GM19324 (cell line): ENCODE data around the gene ARX.

ENCODE experiments used
- ATAC-seq: cut with Tn5 transposase; IDR thresholded peaks from one replicate; pipeline ENCODE4 v1.9.1; 2021; ENCODE audit warnings: mild to moderate bottlenecking, moderate library complexity; ENCODE audit not compliant: unreplicated experiment, low FRiP score

Gene ARX

DNA sequence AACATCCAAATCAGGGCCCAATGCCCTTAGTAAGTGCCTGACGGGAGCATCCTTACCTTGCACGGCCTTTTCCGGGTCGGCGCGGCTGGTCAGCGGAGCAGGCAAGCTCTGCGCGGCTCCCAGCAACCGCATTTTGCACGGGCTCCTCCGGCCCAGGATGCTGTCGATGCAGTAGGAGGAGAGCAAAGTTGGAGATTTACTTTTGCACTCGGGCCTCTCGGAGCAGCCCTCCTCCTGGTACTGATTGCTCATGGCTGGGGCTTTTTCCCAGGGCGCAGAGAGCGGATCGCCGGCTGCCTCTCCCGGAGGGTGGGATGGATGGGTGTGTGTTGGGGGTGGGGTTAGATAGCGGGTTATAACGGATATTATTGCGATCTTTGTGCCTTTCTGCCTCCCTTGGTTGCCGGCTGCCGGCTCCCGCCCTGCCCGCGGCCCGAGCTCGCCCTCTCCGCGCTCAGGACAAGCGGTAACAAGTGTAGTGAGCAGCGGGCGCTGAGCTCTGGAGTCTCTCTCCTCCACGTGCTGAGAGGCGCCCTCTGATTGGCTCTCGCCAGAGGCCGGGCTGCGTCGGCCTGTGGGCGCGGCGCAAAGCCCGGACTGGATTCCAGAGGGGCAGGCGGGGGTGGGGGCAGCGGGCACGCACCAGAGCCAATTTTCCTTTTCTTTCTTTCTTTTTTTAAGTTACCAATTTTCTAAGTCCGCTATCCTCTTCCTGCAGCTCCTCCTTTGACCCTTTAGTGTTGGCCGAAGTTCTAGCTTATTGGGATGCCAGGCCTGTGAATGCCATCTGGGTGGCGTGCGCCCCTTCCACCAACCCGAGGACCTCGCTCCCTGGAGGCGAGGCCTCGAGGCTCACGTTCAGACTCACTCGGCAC lies at the start of gene ARX:
ARX (minus strand) TSS at position 480 of the 875 bp plus-strand sequence; CDS start at position 252, 228 bp downstream.
- no peak for ATAC-seq

DNA sequence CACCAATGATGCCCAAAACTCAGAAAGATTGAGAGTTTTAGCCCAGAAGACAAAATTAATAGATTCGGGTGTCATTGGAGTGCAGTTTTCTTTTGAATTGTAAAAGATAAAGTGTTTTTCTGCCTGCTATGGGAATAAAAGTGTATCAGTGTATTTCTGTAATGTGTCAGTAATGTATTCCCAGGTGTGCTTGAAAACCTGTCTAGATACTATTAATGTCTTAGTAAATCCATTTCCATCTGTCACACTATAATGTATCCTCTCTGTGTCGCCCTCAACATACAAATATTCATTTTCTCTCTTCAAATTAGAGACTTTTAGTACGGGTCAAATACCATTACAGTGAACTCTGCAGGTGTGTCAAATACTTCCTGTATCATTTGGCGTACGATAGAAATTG lies 43.5 kb upstream of the ARX start:
- no peak for ATAC-seq

DNA sequence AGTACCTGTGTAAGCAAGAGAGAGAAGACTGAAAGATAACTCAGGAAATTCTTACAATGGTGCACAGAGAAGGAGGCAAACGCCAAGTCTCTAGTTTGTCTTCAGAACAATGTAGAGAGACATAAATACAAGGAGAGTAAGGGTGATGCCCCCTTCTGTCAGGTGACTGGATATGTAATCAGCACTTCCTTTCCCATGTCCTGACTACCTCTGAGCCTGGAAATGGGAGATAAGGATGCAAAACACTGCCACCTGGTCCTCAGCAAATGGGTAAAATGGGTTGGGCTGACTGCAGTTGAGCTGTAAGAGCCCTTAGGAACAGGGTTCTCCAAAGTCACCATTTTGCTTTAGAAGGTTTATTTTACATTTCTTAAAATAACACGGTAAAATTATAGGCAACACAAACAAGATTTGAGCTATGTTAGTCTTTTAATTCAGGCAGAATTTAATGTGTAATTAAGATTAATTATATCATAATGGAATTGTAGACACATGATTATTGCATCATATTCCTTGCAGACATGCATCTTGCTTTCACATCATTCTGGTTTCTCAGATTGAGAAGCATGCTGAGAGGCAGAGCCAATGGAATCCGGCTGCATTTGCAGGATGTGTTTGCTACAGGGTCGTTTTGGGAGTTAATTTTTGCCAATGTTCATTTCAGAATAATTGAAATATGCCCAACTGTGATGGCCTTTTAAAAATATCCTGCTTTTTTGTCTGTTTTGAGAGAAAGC lies 37.2 kb upstream of the ARX start:
- no peak for ATAC-seq

DNA sequence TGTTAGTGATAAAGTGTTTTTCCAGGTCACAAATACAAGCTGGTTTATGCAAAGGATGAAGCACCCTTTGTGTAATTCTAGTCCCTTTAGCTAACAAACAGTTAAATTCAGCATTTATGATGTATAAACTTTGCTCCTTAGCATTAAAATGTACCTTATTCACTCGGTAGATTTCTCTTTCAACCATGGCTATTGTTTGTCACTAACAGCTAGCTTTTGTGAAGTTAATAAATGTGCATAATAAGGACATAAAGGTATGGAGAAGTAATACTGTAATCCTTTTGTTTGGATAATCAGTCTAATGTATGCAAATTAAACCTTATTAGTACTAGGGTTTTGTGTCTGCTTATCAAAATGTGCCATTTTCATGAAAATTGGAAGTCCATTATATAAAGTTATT lies 34.2 kb upstream of the ARX start:
- ATAC-seq: no peak

DNA sequence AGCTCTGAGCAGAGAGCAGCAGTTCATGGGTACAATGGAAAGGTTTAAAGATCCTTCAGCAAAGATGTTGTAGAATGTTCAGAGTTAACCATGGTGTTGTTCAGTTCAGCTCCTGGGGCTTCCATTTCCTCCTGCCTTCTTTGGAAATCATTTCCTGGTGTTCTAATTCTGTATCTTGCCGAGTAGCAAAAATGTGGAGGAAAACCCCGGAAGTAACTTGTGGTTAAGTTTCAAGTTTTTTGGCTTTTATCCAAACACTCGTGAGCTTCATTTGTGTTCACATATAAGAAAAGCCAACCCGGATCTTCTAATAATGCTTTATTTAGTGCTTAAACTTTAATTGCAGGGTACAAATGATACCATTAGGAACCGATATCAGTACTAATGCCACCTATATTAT lies 33.6 kb upstream of the ARX start:
- no peak for ATAC-seq

DNA sequence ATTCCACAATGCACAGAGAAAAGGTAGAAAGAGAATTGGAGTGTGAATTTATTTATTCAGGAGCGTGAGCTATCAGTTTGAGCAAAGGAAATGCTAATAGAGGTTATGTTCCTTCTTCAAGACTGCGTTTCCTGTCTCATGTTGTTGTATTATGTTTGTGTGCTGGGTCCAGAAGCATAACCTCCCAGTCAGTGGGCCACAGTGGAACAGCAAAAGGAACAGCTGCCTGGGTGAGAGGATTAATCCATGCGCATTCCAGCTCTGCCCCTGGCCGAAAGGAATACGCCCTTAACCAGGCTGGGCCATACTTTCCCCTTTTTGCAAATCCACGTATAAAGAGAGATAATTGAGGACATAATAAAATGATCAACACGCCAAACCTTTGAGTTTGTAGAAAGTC lies 32.4 kb upstream of the ARX start:
- ATAC-seq: no peak

DNA sequence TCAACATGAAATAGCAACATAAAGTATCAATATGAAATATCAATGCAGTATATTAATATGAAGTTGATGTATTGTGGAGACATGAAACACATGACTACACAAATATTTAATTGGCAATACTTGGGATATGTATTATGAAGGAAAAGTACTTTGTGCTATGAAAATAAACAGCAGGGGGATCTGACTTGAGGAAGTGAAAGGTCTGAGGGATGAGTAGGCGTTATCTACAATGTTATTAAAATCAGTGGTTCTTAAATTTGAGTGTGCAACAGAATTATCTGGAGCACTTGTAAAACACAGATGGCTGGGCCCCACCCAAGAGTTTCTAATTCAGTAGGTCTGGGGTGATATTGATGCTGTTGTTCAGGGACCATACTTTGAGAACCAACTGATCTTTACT lies 27.4 kb upstream of the ARX start:
- no peak for ATAC-seq

DNA sequence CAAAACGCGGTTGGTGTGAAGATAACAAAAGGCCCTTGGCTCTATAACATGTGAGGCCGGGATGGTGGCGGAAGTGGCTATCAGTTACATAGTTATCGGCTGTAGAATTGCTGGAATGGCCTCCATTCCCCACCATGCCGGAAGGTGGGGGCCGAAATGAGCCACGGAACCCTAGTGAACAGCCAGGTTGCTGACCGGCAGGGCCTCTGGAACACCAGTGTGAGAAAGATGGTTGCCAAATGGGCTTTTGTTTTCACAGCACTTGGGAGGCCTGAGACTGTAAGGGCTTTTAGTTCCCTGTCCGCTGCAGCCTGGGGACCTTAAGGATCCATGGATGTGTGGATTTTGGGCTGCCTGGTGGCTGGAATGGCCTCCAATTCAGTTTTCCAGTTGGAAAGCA lies 23.3 kb upstream of the ARX start:
- ATAC-seq: no peak

DNA sequence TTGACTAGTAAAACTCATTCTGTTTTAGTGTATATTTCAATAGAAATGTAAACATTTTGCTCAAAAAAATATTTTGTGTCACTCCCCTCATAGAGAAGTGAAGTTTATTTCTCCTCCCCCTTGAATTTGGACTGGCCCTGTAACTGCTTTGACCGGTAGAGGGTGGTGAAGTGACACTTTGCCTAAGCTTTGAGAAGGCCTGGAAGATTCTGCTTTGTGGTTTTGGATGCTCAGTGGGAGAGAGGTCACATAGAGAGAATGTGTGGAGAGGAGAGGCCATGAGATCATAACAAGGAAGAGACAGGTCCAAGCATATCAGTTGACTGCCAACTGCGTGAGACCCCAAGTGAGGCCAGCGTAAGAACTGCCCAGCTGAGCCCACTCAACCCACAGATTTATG lies 19.1 kb upstream of the ARX start:
- no peak for ATAC-seq

DNA sequence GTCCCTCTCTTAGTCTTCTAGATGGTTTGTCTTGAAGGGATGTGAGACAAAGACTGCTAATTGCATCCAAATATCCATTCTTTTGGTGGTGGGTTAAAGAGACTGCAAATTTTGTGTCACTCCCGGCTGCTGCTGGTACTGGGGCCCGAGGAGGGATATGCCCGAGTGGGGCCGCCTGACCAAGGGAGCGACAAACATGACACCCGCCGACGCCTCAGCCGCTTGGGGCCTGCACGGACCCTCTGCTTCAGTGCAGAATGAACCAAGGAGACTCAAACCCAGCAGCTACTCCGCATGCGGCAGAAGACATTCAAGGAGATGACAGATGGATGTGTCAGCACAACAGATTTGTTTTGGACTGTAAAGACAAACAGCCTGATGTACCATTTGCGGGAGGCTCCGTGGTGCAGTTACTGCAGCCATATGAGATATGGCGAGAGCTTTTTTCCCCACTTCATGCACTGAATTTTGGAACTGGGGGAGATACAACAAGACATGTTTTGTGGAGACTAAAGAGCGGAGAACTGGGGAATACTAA lies 13.6 kb upstream of the ARX start:
- no peak for ATAC-seq

DNA sequence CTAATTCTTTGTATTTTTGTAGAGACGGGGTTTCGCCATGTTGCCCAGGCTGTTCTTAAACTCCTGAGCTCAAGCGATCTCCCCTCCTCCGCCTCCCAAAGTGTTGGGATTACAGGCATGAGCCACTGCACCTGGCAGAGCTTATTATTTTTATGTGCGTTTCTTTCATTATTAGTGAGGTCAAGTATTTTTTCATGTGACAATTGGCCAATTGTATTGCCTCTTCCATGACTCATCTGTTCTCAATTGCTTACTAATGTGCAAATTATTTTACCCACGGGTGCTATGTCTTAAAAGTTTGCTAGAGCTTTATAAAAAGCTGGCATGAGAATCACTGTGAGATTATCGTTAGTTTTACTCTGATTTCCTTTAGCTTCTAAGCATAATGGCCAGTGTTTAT lies 13.0 kb upstream of the ARX start:
- no peak for ATAC-seq

DNA sequence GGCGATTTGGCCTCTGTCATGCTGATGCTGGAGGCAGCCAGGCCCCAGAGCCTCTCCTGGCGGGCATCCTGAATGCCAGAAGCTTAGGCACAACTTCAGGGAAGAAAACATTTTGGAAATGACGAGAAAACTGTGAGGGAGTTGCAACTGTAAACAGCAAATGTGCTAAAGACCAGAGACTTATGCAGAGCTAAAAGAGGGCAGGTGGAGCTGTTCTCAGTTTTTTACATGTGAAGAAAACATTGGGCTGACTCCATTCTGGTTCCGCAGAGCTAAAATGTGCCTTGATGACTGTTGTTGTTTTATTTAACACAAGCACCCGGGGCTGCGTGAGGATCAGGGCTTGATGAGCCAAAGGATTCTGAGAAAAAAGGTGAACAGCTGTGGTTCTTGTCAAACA lies 10.8 kb upstream of the ARX start:
- ATAC-seq: no peak

DNA sequence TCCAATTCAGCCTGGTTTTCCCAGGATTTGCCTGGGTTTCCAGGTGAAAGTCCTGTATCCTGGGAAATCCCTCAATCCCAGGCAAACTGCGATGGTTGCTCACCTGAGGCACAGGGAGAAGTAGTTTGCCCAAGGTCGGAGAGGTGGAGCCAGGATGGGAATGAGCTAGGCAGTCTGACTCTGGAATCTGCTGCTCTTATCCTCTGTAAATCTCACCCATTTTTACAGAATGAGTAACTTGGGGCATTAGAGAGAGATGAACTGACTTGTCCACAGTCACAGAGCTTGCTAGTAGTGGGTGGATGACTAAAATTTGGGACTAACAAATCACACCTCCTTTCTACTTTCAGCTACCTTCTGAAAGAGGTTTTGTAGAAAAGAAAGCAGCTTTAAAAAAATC lies 9.8 kb upstream of the ARX start:
- ATAC-seq: no peak

DNA sequence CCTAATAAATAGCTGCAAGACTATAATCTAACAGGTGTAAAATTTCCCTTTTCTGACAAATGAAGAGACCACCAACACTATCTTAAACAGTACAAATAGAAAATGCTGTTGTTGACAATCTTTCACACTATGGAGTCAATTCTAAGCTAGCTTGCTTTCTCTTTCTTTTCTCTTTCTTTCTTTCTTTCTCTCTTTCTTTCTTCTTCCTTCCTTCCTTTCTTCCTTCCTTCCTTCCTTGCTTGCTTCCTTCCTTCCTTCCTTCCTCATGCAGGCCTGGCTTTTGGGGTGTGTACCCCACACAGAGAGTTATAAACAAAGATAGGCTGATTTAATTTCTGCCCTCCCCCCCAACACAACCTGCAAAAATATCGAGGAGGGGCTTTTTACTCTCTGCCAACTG lies 8.1 kb upstream of the ARX start:
- ATAC-seq: no peak

DNA sequence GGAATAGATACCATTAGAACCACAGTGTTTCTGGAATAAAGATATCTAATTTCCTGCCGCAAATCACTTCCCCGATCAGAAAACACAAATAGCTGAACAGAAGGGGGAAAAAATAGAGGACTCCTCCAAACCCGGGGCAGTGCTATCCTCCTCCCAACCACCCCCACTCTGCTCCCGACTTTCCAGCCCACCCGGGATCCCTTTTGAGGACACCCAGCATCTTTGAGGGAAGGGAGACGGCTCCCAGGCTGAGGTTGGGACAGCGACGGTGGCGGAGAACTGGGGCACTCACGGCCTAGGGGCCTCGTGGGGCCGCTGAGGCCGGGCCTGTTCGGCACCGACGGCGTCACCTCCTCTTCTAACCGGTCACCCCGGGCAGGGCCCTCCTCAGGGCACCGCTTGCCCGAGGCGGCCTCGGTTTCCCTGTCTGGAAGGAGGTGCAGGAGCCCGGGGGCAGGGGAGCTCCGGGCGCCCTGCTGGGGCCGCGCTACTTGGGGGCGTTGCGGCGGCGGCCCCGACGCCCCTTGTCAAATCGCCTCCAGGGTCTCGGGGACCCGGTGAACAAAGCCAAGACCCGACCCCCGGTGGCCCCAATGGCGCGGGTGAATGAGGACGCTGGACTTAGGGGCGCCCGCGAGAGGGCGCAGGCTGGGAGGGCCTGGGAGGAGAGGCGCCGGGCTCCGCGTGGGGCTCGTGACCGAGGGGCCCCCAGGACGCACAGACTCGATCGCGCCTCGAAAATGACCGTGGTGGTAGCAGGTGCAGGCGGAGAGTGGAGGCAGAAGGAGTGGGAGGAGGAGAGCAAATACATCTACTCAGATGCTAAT lies 6.9 kb upstream of the ARX start:
- ATAC-seq: no peak

DNA sequence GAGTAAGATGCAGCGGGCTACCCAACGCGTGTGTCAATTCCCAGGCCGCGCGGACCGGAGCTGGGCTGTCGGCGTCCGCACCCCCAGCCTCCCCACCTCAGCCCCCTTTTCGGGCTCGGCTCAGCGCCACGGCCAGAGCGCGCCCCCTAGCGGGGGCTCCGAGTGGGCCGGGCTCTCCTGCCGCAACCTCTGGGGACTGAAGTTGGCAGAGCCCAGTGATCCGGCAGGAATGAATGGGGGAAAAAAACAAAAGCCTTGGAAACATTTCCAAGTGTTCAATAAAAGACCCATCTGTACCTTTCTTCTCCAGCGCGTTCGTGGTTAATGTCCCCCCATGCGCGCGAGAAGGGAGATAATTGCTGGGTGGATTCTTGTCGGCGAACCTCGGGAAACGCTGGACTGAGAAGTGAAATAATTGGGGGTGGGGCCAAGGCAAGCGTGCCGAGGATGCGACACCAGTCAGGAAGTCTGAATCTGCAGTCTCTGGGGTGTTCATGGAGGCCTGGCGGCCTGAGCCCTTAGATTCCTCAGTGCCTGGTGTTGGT lies 5.2 kb upstream of the ARX start:
- ATAC-seq: no peak

DNA sequence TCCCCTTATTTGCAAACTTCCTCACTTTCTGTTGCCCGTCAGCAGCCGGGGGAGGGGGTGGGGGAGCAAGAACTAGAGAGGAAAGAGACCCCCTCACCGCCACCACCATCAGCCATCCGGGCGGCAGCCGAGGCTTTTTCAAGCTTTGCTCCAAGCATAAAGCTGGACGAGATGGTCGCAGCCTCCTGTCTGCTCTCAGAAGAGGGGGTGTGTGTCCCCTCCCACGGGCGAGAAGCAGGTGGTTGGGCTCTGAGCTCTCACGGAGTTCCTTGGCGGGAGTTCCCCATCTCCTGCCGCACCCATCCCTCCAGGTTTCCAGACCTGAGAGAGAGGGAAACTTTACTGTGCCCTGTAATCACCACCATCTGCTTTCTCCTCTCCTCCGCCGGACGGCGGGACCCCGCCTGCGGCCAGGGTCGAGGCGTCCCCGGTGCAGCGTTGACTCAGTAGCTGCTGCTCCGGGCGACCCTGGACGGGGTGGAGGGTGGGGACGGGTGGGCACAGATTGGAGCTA lies 4.7 kb upstream of the ARX start:
- no peak for ATAC-seq

DNA sequence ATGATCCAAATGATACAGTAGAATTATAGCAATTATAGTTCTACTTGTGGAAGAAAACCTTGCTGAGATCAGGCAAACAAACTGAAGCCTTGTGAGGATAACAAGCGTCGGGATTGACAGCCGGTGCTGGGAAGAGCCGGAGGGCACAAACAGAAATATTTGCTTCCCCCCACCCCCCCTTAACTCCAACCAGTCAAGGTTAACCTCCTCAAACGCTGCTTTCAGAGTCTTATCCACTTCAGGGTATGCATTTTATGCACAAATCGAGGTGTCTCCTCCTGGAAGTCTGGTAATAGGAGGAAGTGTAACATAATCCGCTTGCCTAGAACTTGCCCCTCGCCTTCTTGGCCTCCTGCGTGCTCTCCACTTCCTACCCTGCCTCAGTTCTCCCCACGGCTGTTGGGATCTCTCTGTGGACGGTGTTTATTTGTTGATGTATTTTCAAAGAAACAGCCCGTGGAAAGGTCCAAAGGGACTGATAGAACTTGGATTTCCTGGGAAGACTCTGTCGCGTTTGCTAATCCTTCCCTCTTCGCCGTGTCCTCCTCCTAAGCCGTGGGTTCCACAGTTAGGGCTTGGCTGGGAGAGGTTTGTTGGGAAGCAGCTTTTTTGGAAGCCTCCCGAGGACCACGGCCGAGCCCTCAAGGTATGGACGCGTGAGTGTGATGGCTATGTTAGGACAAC lies 4.1 kb upstream of the ARX start:
- no peak for ATAC-seq

DNA sequence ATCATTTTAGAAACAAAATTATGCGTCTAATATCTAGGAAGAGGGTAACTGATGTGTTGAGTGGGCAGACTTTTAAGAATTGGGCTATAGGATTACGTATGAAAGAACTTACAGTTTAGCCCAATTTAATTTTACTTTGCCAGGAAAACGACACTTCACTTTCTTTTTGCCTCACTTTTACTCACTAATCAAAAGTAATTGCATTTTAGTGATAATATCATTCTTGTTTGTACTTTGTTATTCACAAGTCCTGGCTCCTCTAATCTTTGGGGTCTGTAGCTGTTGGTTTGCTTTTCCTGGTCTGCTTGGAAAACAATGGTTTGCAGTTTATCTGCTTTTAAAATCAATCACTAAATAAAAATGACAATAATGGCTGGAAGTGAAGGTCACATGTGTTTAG lies 2.9 kb upstream of the ARX start:
- no peak for ATAC-seq
